H1 (cell line): ENCODE results near the gene SV2A. TPM values are rescaled to one million over a fixed set of nuclear protein-coding genes. Genes with fewer than 3 reads are reported as not detected.

Experiments used
- CTCF ChIA-PET: fragments of 300-600 bp; sonication (Branson Sonifier 250); formaldehyde crosslinking; loops from one replicate; lab custom pipeline; 2021; ENCODE audit not compliant: partially characterized antibody; lab: Charles Lee
- POLR2A ChIA-PET: fragments of 300-600 bp; sonication (Branson Sonifier 250); formaldehyde crosslinking; loops from one replicate; lab custom pipeline; 2021; ENCODE audit warnings: inconsistent platforms; ENCODE audit not compliant: partially characterized antibody; lab: Charles Lee
- DNase-seq, 2 experiments: peaks; one replicate each; pipeline versions ENCODE4 v3.0.0 to v3.0.0-alpha.2; 2010 to 2022; ENCODE audit warnings: low spot score in 2 of 2, low read depth in 1 of 2, mixed read lengths in 1 of 2
- FAIRE-seq: peaks from 2 replicates; lab custom pipeline; 2011; peaks lifted over from hg19 to GRCh38; lab: Jason Lieb, UNC
- H2AFZ ChIP-seq: 2 replicates; pipeline ENCODE4 v1.8.1; 2012; ENCODE audit warnings: low read length, inconsistent platforms
- H2AK5ac ChIP-seq: 2 replicates; pipeline ENCODE4 v1.6.1; 2013; ENCODE audit warnings: low read depth, low read length
- H2BK120ac ChIP-seq: replicated peaks from 2 replicates; pipeline ENCODE3; 2013; ENCODE audit warnings: low read depth, low read length, inconsistent platforms
- H2BK12ac ChIP-seq: 2 replicates; pipeline ENCODE4 v1.6.1; 2013; ENCODE audit warnings: low read depth, low read length
- H2BK15ac ChIP-seq: 2 replicates; pipeline ENCODE4 v1.6.1; 2013; ENCODE audit warnings: low read length
- H2BK20ac ChIP-seq: 2 replicates; pipeline ENCODE4 v1.6.1; 2013; ENCODE audit warnings: low read length
- H2BK5ac ChIP-seq: 2 replicates; pipeline ENCODE4 v1.6.1; 2013; ENCODE audit warnings: low read depth, low read length
- H3K14ac ChIP-seq: 2 replicates; pipeline ENCODE4 v1.6.1; 2013; ENCODE audit warnings: inconsistent platforms; ENCODE audit not compliant: insufficient read length
- H3K18ac ChIP-seq: 2 replicates; pipeline ENCODE4 v1.6.1; 2013; ENCODE audit warnings: low read length; ENCODE audit errors: extremely low read depth
- H3K23ac ChIP-seq: 2 replicates; pipeline ENCODE4 v1.6.1; 2013; ENCODE audit warnings: inconsistent platforms; ENCODE audit not compliant: insufficient read length
- H3K23me2 ChIP-seq: 2 replicates; pipeline ENCODE4 v1.6.1; 2013; ENCODE audit warnings: low read depth, low read length
- H3K27ac ChIP-seq: 2 replicates; pipeline ENCODE4 v1.6.1; 2011; ENCODE audit warnings: low read depth, low read length, inconsistent platforms
- H3K27me3 ChIP-seq, 4 experiments: replicated peaks in 1 of 4; 1 replicate in 1 of 4; 2 replicates in 3 of 4; pipeline versions ENCODE4 v1.6.1 to v1.8.1; 2011 to 2013; ENCODE audit warnings: low read length in 3 of 4, mild to moderate bottlenecking in 3 of 4, inconsistent platforms in 2 of 4, mixed read lengths in 2 of 4, moderate library complexity in 1 of 4; ENCODE audit not compliant: control insufficient read depth in 3 of 4, insufficient read depth in 3 of 4; ENCODE audit errors: extremely low read depth in 1 of 4
- H3K36me3 ChIP-seq, 4 experiments: 2 replicates each; pipeline versions ENCODE4 v1.6.1 to v1.8.1; 2011 to 2013; ENCODE audit warnings: mild to moderate bottlenecking in 4 of 4, low read length in 3 of 4, moderate library complexity in 2 of 4, control low read depth in 1 of 4, inconsistent platforms in 1 of 4; ENCODE audit not compliant: insufficient read depth in 4 of 4, control insufficient read depth in 2 of 4
- H3K4ac ChIP-seq: replicated peaks from 2 replicates; pipeline ENCODE3; 2013; ENCODE audit warnings: low read length, low read depth, mixed read lengths, inconsistent platforms; ENCODE audit not compliant: insufficient read length
- H3K4me1 ChIP-seq, 4 experiments: replicated peaks in 1 of 4; 1 replicate in 1 of 4; 2 replicates in 3 of 4; pipeline versions ENCODE4 v1.6.1 to v1.8.1; 2011 to 2013; ENCODE audit warnings: low read length in 3 of 4, inconsistent platforms in 2 of 4, mixed read lengths in 1 of 4; ENCODE audit not compliant: insufficient read depth in 4 of 4, control insufficient read depth in 3 of 4
- H3K4me2 ChIP-seq, 2 experiments: 2 replicates each; pipeline versions ENCODE4 v1.6.1 to v1.8.1; 2011 to 2013; ENCODE audit warnings: low read depth in 2 of 2, low read length in 2 of 2, control low read depth in 1 of 2, inconsistent platforms in 1 of 2, mild to moderate bottlenecking in 1 of 2; ENCODE audit not compliant: insufficient read depth in 1 of 2
- H3K4me3 ChIP-seq, 4 experiments: fragments of 200-600, 300-600 bp in 1 of 4; sonication (generic), shearing (Covaris generic), sonication (Bioruptor Twin) in 1 of 4; 2 replicates each; pipeline versions ENCODE4 v1.5.1 to v1.8.1; 2011 to 2016; ENCODE audit warnings: low read length in 4 of 4, low read depth in 3 of 4, control low read depth in 2 of 4, inconsistent platforms in 2 of 4, mild to moderate bottlenecking in 2 of 4, mixed read lengths in 1 of 4, moderate library complexity in 1 of 4; ENCODE audit not compliant: insufficient read depth in 2 of 4; ENCODE audit errors: extremely low read depth in 1 of 4
- H3K56ac ChIP-seq: replicated peaks from 2 replicates; pipeline ENCODE3; 2013; ENCODE audit warnings: low read depth, mild to moderate bottlenecking, mixed read lengths, low read length, inconsistent platforms; ENCODE audit not compliant: insufficient read length
- H3K79me1 ChIP-seq: 2 replicates; pipeline ENCODE4 v1.6.1; 2013; ENCODE audit warnings: low read depth, low read length, control low read depth
- H3K79me2 ChIP-seq, 2 experiments: 2 replicates each; pipeline versions ENCODE4 v1.6.1 to v1.8.1; 2012 to 2013; ENCODE audit warnings: low read length in 2 of 2, mild to moderate bottlenecking in 2 of 2, inconsistent platforms in 1 of 2; ENCODE audit not compliant: insufficient read depth in 2 of 2, control insufficient read depth in 1 of 2
- H3K9ac ChIP-seq, 4 experiments: replicated peaks in 1 of 4; 1 replicate in 1 of 4; 2 replicates in 3 of 4; pipeline versions ENCODE4 v1.6.1 to v1.8.1; 2011 to 2013; ENCODE audit warnings: low read depth in 3 of 4, low read length in 3 of 4, control low read depth in 2 of 4, mild to moderate bottlenecking in 2 of 4, moderate library complexity in 2 of 4, inconsistent platforms in 1 of 4; ENCODE audit errors: extremely low read depth in 1 of 4
- H3K9me3 ChIP-seq, 2 experiments: 2 replicates each; pipeline versions ENCODE4 v1.6.1 to v1.8.1; 2012 to 2013; ENCODE audit warnings: mild to moderate bottlenecking in 2 of 2, moderate library complexity in 2 of 2, control low read depth in 1 of 2, inconsistent platforms in 1 of 2, low read depth in 1 of 2, low read length in 1 of 2, mixed read lengths in 1 of 2; ENCODE audit not compliant: insufficient read depth in 2 of 2
- H4K20me1 ChIP-seq, 2 experiments: replicated peaks in 1 of 2; 2 replicates each; pipeline versions ENCODE3 to v1.8.1; 2011 to 2013; ENCODE audit warnings: inconsistent platforms in 2 of 2, low read length in 2 of 2, mild to moderate bottlenecking in 1 of 2; ENCODE audit not compliant: insufficient read depth in 2 of 2, control insufficient read depth in 1 of 2
- H4K5ac ChIP-seq: 2 replicates; pipeline ENCODE4 v1.6.1; 2013; ENCODE audit warnings: low read length, low read depth, mixed read lengths, inconsistent platforms; ENCODE audit not compliant: insufficient read length
- H4K8ac ChIP-seq: 2 replicates; pipeline ENCODE4 v1.8.0; 2013; ENCODE audit warnings: mild to moderate bottlenecking, moderate library complexity, low read length, inconsistent platforms; ENCODE audit not compliant: insufficient read depth; ENCODE audit errors: extremely low read depth
- H4K91ac ChIP-seq: replicated peaks from 2 replicates; pipeline ENCODE3; 2013; ENCODE audit warnings: low read length, mixed read lengths, inconsistent platforms; ENCODE audit not compliant: insufficient read length
- CBX8 ChIP-seq: fragments of 300-800, 300-1000 bp; sonication (generic); IDR thresholded peaks from 2 replicates; pipeline ENCODE4 v1.7.1; 2016; ENCODE audit warnings: low read depth, low read length, borderline replicate concordance
- CHD1 ChIP-seq: IDR thresholded peaks from 2 replicates; pipeline ENCODE4 v1.6.1; 2012; ENCODE audit warnings: low read depth, low read length, improper control_type of control experiment
- EGR1 ChIP-seq: IDR thresholded peaks from 2 replicates; pipeline ENCODE4 v1.6.1; 2011; ENCODE audit warnings: low read depth, low read length, borderline replicate concordance
- FOSL1 ChIP-seq: IDR thresholded peaks from 2 replicates; pipeline ENCODE4 v1.6.1; 2011; ENCODE audit warnings: mild to moderate bottlenecking, low read depth, low read length, moderate library complexity; ENCODE audit not compliant: insufficient read depth
- GTF2F1 ChIP-seq: IDR thresholded peaks from 2 replicates; pipeline ENCODE4 v1.6.1; 2012; ENCODE audit warnings: low read depth, low read length, improper control_type of control experiment, borderline replicate concordance
- KDM5A ChIP-seq: fragments of 200-600 bp; IDR thresholded peaks from 2 replicates; pipeline ENCODE4 v1.7.1; 2012; ENCODE audit warnings: mild to moderate bottlenecking, low read length, inconsistent platforms, mixed read lengths
- POLR2A ChIP-seq, 2 experiments: IDR thresholded peaks; 1 replicate in 1 of 2; 2 replicates in 1 of 2; pipeline ENCODE4 v1.6.1; 2011; ENCODE audit warnings: low read depth in 2 of 2, low read length in 2 of 2, mild to moderate bottlenecking in 2 of 2; ENCODE audit errors: control extremely low read depth in 1 of 2
- RFX5 ChIP-seq: IDR thresholded peaks from 2 replicates; pipeline ENCODE4 v1.6.1; 2011; ENCODE audit warnings: low read depth, low read length, improper control_type of control experiment, borderline replicate concordance
- WGBS, 2 experiments: shearing (Covaris generic) in 1 of 2; methylation state at CpG; one replicate each; pipeline versions ENCODE4 v1.1.6 to v1.1.7; 2013 to 2015; ENCODE audit warnings: low lambda C conversion rate in 2 of 2, mixed read lengths in 2 of 2, inconsistent platforms in 1 of 2, low coverage in 1 of 2, missing lambda C conversion rate in 1 of 2; ENCODE audit not compliant: insufficient replicate concordance in 2 of 2, insufficient coverage in 1 of 2, insufficient read length in 1 of 2; ENCODE audit errors: extremely low coverage in 1 of 2, missing lambda C conversion rate in 1 of 2; 5-methylcytosine and 5-hydroxymethylcytosine counted together
- polyA plus RNA-seq, 7 experiments: library from polyadenylated mRNA; depleted of rRNA in 3 of 7; stranded (reverse) in 5 of 7; unstranded in 2 of 7; fragments of >200 nt in 5 of 7; fragments of 200-250 nt in 2 of 7; gene quantifications; 1 replicate in 5 of 7; 2 replicates in 1 of 7; 4 replicates in 1 of 7; pipeline versions ENCODE4 v1.2.1 to v1.2.3, GENCODE V29; 2011 to 2013; ENCODE audit warnings: missing spikeins in 2 of 7, mixed read lengths in 2 of 7
- total RNA-seq: library from RNA; stranded (reverse); fragmentation: NEBNext Ultra II Directional; extraction: Animal tissue kit (Norgen Biotek cat#: 25700); gene quantifications from 2 replicates; pipeline ENCODE4 v1.2.1, GENCODE V29; 2021

Gene SV2A
- total and polyA plus RNA-seq, 2 of the 8 experiments (the other 6 are each of a cell fraction or from before 2014, with no cell fraction given): 41.8 to 51.8 TPM

DNA sequence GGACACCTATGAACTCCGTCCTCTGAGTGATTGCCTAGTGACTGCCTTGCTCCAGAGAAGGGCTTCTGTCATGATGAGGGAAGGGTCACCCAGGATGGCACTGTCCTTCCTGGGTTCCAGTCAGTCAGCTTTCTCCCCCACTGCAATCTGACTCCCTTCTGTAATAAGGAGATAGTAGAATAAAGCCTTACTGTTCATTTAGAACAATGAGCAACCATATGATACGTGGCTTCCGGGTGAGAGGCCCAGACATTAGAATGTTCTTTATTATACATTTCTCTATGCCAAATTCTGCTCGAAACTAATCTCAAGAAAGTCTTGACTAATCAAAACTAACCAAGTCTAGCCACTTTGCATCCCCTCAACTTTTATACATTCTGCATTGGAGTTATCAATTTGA, 27.6 kb upstream of the SV2A start:
- H3K18ac ChIP-seq: no peak overlapping the region
- POLR2A ChIA-PET: interaction anchor here (1.2 to 1.6 kb wide), 3 partner anchors 22 to 58 kb away, joined by 3 read pairs; a partner anchor contains a TSS
- WGBS, 2 experiments: 93% methylated on average over 4 of the region's 4 CpGs; no CpG with 5 or more reads in 1 of the 2 experiments

More for the DNA sequence above, 27.6 kb upstream of the SV2A start:
- peaks cover 0 to 6% (median 2%) of the 10 kb centered on the region in 4 experiments; a peak in 4 of 7 replicates for H3K4me1 ChIP-seq
- H3K56ac ChIP-seq: no peak overlapping the region
- H3K4ac ChIP-seq: no peak overlapping the region
- no peak overlapping the region for H4K8ac ChIP-seq
- no peaks in the 10 kb centered on the region for H3K27me3 ChIP-seq
- H3K9ac ChIP-seq: no peak overlapping the region
- H3K9me3 ChIP-seq: no peaks in the 10 kb centered on the region
- DNase-seq (no peak), FAIRE-seq (no peak)
- no peak for TF ChIP-seq FOSL1
- no peak for TF ChIP-seq RFX5
- TF ChIP-seq CBX8: no peak
- TF ChIP-seq GTF2F1: no peak
- TF ChIP-seq KDM5A: no peak
- no peak for TF ChIP-seq CHD1
- no peak for TF ChIP-seq POLR2A (IDR thresholded peaks at IDR 0.05; ENCODE audit: control extremely low read depth in 1 of 2, low read depth in 2 of 2, low read length in 2 of 2)
- TF ChIP-seq EGR1: no peak
- no peak overlapping the region for H2BK20ac ChIP-seq
- no peak overlapping the region for H3K27ac ChIP-seq
- H3K23ac ChIP-seq: no peak overlapping the region
- peaks cover 2 to 42% (median 29%) of the 10 kb centered on the region in 4 experiments; a peak in 7 of 8 replicates for H3K36me3 ChIP-seq
- no peaks in the 10 kb centered on the region; the same call in 1 of the 2 replicates for H3K79me1 ChIP-seq
- H2AK5ac ChIP-seq: no peak overlapping the region
- H4K5ac ChIP-seq: no peak overlapping the region
- no peak overlapping the region for H4K91ac ChIP-seq
- H2BK15ac ChIP-seq: no peak overlapping the region
- H3K23me2 ChIP-seq: no peaks in the 10 kb centered on the region; the same call in 1 of the 2 replicates
- no peak overlapping the region for H3K14ac ChIP-seq
- H3K4me2 ChIP-seq: no peak overlapping the region
- H4K20me1 ChIP-seq: no peaks in the 10 kb centered on the region
- no peak overlapping the region for H2BK120ac ChIP-seq
- no peak overlapping the region for H2BK5ac ChIP-seq
- H3K4me3 ChIP-seq: no peak overlapping the region
- no peak overlapping the region for H2BK12ac ChIP-seq
- no peak overlapping the region for H2AFZ ChIP-seq
- H3K79me2 ChIP-seq: no peaks in the 10 kb centered on the region
- CTCF ChIA-PET: interaction anchor here (0.5 to 1.6 kb wide), 2 partner anchors 17 to 157 kb away, joined by 3 to 9 read pairs; no protein-coding TSS in a partner anchor
